Left renal pelvis (tissue), 4 donors: ENCODE data around the gene POLR2B. TPM values are rescaled to one million over a fixed set of nuclear protein-coding genes. Genes with fewer than 3 reads are reported as not detected.
"Not testable (repeated sequence)": the region's sequence is repeated elsewhere in the genome, so short reads cannot be mapped to it uniquely, and the experiment has no call there.

Source experiments
- DNase-seq, 4 donors: peaks; one replicate each; pipeline ENCODE4 v3.0.0-alpha.2; 2013; ENCODE audit warnings: low read depth in 4 of 4, low spot score in 3 of 4
- polyA plus RNA-seq, 4 donors: library from polyadenylated mRNA; unstranded; fragments of 120-200 nt; gene quantifications; one replicate each; pipeline ENCODE4 v1.2.1, GENCODE V29; 2013; ENCODE audit not compliant: insufficient read length in 4 of 4

POLR2B gene
- 100 to 1,000 TPM in 3 of 4 donors, 10 to 100 TPM in 1; 91.8 to 121 (median 108) TPM for polyA plus RNA-seq

GRCh38 chr4:56978750-56979303, at the start of gene POLR2B:
POLR2B (plus strand) TSS chr4:56978896; CDS start chr4:56978986, 90 bp downstream.
- peak; percentile 82 to 87 (median 86) for DNase-seq

GRCh38 chr4:56930638-56931037, 48.1 kb upstream of the POLR2B start:
- no peak for DNase-seq

- DNase-seq, result no peak
These were observed 46.8 kb upstream of the POLR2B start for GRCh38 chr4:56931924-56932323.

- DNase-seq, result no peak
These were observed 41.4 kb upstream of the POLR2B start for GRCh38 chr4:56937262-56937661.

- DNase-seq, result not testable (repeated sequence)
These were observed 38.9 kb upstream of the POLR2B start for GRCh38 chr4:56939826-56940225.

- DNase-seq, result no peak
These were observed 38.3 kb upstream of the POLR2B start for GRCh38 chr4:56940403-56940802.

- DNase-seq, result no peak
These were observed 37.7 kb upstream of the POLR2B start for GRCh38 chr4:56940971-56941370.

GRCh38 chr4:56941403-56941802, 37.3 kb upstream of the POLR2B start:
- DNase-seq, result no peak

GRCh38 chr4:56953680-56954520, 24.8 kb upstream of the POLR2B start:
- DNase-seq, result no peak

- DNase-seq, result peak in 1 of 4 donors; percentile 66
These were observed 20.6 kb upstream of the POLR2B start for GRCh38 chr4:56958111-56958517.

GRCh38 chr4:56959100-56959499, 19.6 kb upstream of the POLR2B start:
- no peak for DNase-seq

- DNase-seq, result no peak
These were observed 17.6 kb upstream of the POLR2B start for GRCh38 chr4:56961107-56961500.

GRCh38 chr4:56971383-56971782, 7.3 kb upstream of the POLR2B start:
- DNase-seq, result no peak

GRCh38 chr4:56972389-56972788, 6.3 kb upstream of the POLR2B start:
- DNase-seq, result no peak

GRCh38 chr4:56972809-56973208, 5.9 kb upstream of the POLR2B start:
- no peak for DNase-seq

- no peak for DNase-seq
These were observed 5.4 kb upstream of the POLR2B start for GRCh38 chr4:56973336-56973735.

- DNase-seq, result no peak
These were observed 2.3 kb upstream of the POLR2B start for GRCh38 chr4:56976283-56976836.

- no peak for DNase-seq
These were observed 1.8 kb upstream of the POLR2B start for GRCh38 chr4:56976837-56977320.

- DNase-seq, result peak; percentile 98 to 99 (median 98)
These were observed 1.2 kb upstream of the POLR2B start, which contains the start of gene NOA1 for GRCh38 chr4:56977321-56978012. NOA1 (minus strand) TSS chr4:56977606; CDS start chr4:56977585, 21 bp downstream.

GRCh38 chr4:56979421-56980072, 851 bp downstream of the POLR2B start:
- no peak for DNase-seq
